AG09319 (cell line): ENCODE data around the gene NFIC.
A peak's percentile ranks its signal among the peaks of the same experiment; 100 is the strongest.

ENCODE experiments used
- DNase-seq: peaks from one replicate; pipeline ENCODE4 v3.0.0-alpha.2; 2010; ENCODE audit warnings: low read depth; ENCODE audit errors: extremely low read depth
- CTCF ChIP-seq: IDR thresholded peaks from 2 replicates; pipeline ENCODE4 v1.5.1; 2011; ENCODE audit warnings: low read depth, mild to moderate bottlenecking, inconsistent platforms, low read length, moderate library complexity

NFIC gene

GRCh38 chr19:3357271-3357991 lies 9.0 kb upstream of the NFIC start:
- no peak for DNase-seq
- no peak for TF ChIP-seq CTCF

GRCh38 chr19:3357992-3358688 lies 8.2 kb upstream of the NFIC start:
- DNase-seq, result no peak
- TF ChIP-seq CTCF, result no peak

- DNase-seq, result no peak
- TF ChIP-seq CTCF, result no peak
Measured at GRCh38 chr19:3358689-3359014, 7.7 kb upstream of the NFIC start.

GRCh38 chr19:3359015-3359918 lies 7.1 kb upstream of the NFIC start:
- TF ChIP-seq CTCF, result no peak
- DNase-seq, result no peak

GRCh38 chr19:3359919-3360420 lies 6.4 kb upstream of the NFIC start:
- DNase-seq, result no peak
- TF ChIP-seq CTCF, result no peak

GRCh38 chr19:3360421-3361383 lies 5.7 kb upstream of the NFIC start:
- TF ChIP-seq CTCF, result peak; percentile 30
- DNase-seq, result no peak
